ENCODE data around the gene TRAPPC14.

TRAPPC14 gene

DNA sequence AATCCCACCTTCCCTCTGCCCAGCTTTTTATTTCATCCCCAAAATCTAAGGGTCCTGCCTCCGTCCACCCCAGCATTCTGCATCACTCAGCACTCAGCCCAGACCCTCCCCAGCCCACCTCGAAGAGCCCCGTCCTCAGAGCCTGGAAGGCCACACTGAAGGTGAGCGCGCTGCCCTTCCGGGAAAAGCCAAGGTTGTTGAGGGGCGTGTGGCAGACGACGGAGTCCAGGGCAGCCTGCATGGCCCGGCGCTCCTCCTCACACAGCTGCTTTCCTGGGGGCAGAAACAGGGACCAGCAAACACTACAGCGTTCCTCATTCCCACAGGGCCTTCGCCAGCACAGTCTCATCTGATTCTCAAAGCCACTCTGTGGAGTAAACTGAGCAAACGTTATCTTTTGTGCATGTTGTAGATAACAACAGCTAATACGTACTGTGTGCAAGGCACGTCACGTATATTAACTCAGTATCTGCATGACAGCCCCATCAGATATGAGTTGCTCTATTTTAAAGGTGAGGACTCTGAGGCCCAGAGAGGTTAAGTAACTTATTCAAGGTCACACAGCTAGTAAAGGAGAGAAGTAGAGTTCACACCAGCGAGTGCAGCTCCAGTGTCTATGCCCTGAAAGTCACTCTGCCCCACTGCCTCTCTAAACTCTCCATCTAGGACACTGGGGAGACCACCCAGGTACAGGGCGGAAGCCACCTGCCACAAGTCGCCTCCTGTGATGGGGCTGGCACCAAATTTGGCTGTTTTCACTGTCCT is 2.8 kb downstream of the TRAPPC14 start:
- no peak for TF ChIP-seq CTCF (conservative IDR thresholded peaks at IDR 0.05; ENCODE audit: control insufficient read depth, insufficient read depth, low read depth, low read length)
- DNase-seq (ENCODE audit: low read depth): no peak
- no peak overlapping the region for H3K4me3 ChIP-seq (ENCODE audit: control insufficient read depth, low read depth, low read length)

DNA sequence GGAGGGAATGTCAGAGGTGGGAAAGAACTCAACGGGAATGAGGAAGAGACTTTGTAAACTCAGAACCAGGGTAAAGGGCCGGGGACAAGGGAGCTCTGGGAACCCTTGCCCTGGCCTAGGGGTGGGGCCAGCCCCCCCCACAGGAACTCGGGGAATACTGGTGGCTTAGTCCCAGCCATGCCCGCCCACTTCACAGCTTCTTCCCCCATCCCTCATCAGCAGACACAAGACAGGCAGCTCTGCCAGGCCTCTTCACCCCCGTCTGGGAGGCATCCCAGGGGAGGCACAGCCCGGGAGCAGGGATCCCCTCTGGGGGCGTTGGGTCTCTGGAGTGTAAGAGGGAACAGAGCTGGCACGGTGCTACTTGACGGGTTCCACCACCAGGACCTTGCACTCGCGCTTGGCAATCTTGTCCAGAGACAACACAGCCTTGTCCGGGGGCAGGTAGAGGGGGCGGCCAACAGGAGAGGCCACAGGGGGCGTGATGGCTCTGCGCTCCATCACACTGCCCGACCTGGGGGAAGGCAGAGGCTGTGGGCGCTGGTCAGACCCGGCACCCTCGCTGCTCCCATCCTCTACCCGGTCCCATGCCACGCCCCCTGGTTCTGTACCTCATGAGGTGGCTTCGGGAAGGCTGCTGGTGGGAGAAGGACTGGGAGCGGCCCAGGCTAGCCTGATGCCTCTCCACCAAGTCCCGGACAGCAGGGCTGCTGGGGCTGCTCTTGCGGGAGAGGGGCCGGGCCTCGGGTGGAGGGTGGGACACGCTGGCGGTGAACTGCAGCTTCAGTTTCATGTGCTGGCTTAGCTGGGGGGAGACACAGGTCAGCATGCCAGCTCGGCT is 3.7 kb downstream of the TRAPPC14 start:
- no peak for TF ChIP-seq CTCF (conservative IDR thresholded peaks at IDR 0.05; ENCODE audit: control insufficient read depth, insufficient read depth, low read depth, low read length)
- H3K4me3 ChIP-seq (ENCODE audit: control insufficient read depth, low read depth, low read length): no peak overlapping the region

DNA sequence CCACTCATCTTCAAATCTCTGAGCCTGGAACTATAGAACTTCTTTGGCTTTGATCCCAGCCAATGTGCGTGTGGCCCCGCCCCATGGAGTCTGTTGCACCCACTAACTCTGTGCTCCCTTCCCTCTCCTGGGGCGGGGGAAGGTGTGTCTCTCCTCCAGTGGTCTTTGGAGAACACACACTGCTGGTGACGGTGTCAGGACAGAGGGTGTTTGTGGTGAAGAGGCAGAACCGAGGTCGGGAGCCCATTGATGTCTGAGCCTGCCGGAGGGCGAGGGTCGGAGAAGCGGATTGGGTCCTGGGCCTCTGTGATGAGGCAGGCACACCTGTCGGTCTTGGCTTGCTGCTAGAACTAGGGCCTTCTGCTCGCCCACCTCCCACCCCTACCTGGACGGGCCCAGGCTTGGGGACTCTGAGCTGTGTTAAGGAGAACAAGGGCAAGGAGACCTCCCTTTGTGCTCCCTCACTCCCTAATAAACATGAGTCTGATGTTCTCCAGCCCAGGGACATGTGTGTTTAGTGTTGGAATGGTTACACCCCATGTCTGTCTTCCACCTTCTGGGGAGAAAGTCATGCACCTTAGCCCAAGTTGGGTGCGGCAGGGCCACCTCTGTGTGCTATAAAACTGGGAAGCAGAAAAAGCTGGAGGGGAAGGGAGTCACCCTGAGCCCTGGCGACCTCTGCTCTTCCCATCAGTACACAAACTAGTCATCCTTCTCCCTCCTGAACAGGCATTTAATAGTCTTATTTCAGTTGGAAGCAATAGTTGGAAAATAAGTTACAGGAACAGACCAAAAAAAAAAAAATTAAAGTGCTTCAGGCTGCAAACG is 4.6 kb downstream of the TRAPPC14 start:
- no peak for TF ChIP-seq CTCF (conservative IDR thresholded peaks at IDR 0.05; ENCODE audit: control insufficient read depth, insufficient read depth, low read depth, low read length)
- no peak overlapping the region for H3K4me3 ChIP-seq (ENCODE audit: control insufficient read depth, low read depth, low read length)
- no peak for DNase-seq (ENCODE audit: low read depth)

More for the DNA sequence above, 3.7 kb downstream of the TRAPPC14 start:
- no peak for DNase-seq (ENCODE audit: low read depth)

DNA sequence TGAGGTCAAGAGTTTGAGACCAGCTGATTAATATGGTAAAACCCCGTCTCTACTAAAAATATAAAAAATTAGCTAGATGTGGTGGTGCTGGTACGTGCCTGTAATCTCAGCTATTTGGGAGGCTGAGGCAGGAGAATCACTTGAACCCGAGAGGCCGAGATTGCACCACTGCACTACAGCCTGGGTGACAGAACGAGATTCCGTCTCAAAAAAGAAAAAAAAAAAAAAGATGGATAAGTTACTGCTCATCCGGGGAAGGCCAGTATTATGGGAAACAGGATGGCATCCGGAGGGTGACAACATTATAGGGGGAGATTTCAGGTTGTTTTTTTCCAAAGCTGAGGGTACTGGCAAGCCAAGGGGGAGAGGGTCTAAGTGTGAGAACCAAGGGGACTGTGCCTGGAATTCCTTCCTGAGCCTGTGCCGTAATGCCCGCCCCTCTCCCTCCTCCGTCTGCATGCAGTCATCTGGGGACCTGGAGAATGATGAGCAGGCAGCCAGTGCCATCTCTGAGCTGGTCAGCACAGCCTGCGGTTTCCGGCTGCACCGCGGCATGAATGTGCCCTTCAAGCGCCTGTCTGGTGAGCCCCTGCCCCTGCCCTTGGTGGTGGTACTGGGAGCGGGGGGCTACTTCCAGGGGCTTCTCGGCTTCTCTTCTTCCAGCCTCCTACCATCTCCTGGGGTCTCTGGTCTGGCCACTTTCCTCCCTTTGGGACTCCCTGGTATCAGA is 5.4 kb downstream of the TRAPPC14 start:
- no peak overlapping the region for H3K4me3 ChIP-seq (ENCODE audit: control insufficient read depth, low read depth, low read length)
- TF ChIP-seq CTCF (conservative IDR thresholded peaks at IDR 0.05; ENCODE audit: control insufficient read depth, insufficient read depth, low read depth, low read length): no peak
- no peak for DNase-seq (ENCODE audit: low read depth)

DNA sequence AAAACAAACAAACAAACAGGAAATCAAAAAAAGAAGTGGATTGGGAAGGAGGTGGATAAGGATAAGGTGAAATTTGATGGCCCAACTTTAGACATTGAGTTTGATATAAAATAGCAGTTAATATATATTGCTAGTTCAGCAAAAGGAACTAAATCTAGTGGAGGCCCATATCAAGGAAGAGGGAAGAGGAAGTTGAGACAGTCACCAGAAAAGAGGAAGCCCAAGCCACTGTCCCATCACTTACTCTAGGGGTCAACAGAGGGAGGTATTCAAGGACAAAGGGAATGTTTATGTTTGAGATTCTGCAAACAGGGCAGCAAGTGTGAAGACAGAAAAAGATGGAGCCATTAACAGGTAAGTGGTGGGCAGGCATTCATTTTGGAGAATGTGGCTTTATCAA is 6.1 kb downstream of the TRAPPC14 start:
- TF ChIP-seq CTCF (conservative IDR thresholded peaks at IDR 0.05; ENCODE audit: control insufficient read depth, insufficient read depth, low read depth, low read length): no peak
- no peak overlapping the region for H3K4me3 ChIP-seq (ENCODE audit: control insufficient read depth, low read depth, low read length)
- DNase-seq (ENCODE audit: low read depth): no peak

Measured in fibroblast of mammary gland (primary cell).